HepG2 (cell line): Measurements from ENCODE around the gene SLC2A13. TPM values are rescaled to one million over a fixed set of nuclear protein-coding genes. Genes with fewer than 3 reads are reported as not detected.

Experiments
- ATAC-seq: fragments of 200-7000 bp; cut with Tn5 transposase; 3 replicates; pipeline ENCODE4 v1.9.1; 2020; ENCODE audit warnings: mild to moderate bottlenecking, moderate library complexity
- BruUV-seq: library from RNA; stranded (reverse); fragments of 400-500 nt; replicated peaks from 2 replicates; lab custom pipeline; 2021; lab: Mats Ljungman, UMichigan
- CTCF ChIA-PET: fragments of 300-600 bp; formaldehyde crosslinking; extraction: SDS; loops from one replicate; lab custom pipeline; 2021; ENCODE audit warnings: low total read pairs, inconsistent platforms, low intra/inter-chr PET ratio; lab: Yijun Ruan, JAX
- POLR2A ChIA-PET: fragments of 350-600 bp; sonication (Branson Sonifier 250); formaldehyde crosslinking; loops from one replicate; lab custom pipeline; 2020; ENCODE audit warnings: antibody characterized with exemption, inconsistent platforms; lab: Yijun Ruan, JAX
- DNase-seq: peaks from one replicate; pipeline ENCODE4 v3.0.0-alpha.2; 2015; ENCODE audit warnings: low spot score
- FAIRE-seq: peaks from 3 replicates; lab custom pipeline; 2011; peaks lifted over from hg19 to GRCh38; lab: Jason Lieb, UNC
- H2AFZ ChIP-seq: one replicate; pipeline ENCODE4 v1.6.1; 2011; ENCODE audit warnings: low read length, inconsistent platforms
- H3K27ac ChIP-seq: fragments of 300-600 bp; 3 replicates; pipeline ENCODE4 v1.8.0; 2011; ENCODE audit warnings: mixed run types, mild to moderate bottlenecking, mixed read lengths, low read length, inconsistent platforms; ENCODE audit not compliant: insufficient read depth; ENCODE audit errors: extremely low read length
- H3K27me3 ChIP-seq, 2 experiments: fragments of 200-600 bp in 1 of 2; 2 replicates in 1 of 2; 3 replicates in 1 of 2; pipeline versions ENCODE4 v1.6.0 to v1.8.0; 2011; ENCODE audit warnings: low read length in 2 of 2, mild to moderate bottlenecking in 2 of 2, moderate library complexity in 2 of 2, inconsistent platforms in 1 of 2; ENCODE audit not compliant: insufficient read depth in 2 of 2, control insufficient read depth in 1 of 2
- H3K36me3 ChIP-seq, 2 experiments: fragments of 200-600 bp in 1 of 2; replicated peaks in 1 of 2; 2 replicates in 1 of 2; 3 replicates in 1 of 2; pipeline versions ENCODE4 v1.5.1 to v1.8.0; 2011; ENCODE audit warnings: low read length in 2 of 2, inconsistent platforms in 1 of 2; ENCODE audit not compliant: insufficient read depth in 2 of 2, control insufficient read depth in 1 of 2
- H3K4me1 ChIP-seq: 2 replicates; pipeline ENCODE4 v1.5.1; 2012; ENCODE audit warnings: low read length, inconsistent platforms; ENCODE audit not compliant: insufficient read depth
- H3K4me2 ChIP-seq: 2 replicates; pipeline ENCODE4 v1.6.0; 2011; ENCODE audit warnings: low read depth, low read length, inconsistent platforms
- H3K4me3 ChIP-seq, 3 experiments: fragments of 200-600 bp in 1 of 3; sonication (generic), shearing (Covaris generic) in 1 of 3; replicated peaks in 1 of 3; 2 replicates each; pipeline ENCODE4 v1.5.1; 2011 to 2016; ENCODE audit warnings: low read length in 3 of 3, inconsistent platforms in 2 of 3, low read depth in 2 of 3, mild to moderate bottlenecking in 2 of 3, control low read depth in 1 of 3, mixed read lengths in 1 of 3; ENCODE audit not compliant: insufficient read depth in 1 of 3
- H3K79me2 ChIP-seq: one replicate; pipeline ENCODE4 v1.6.1; 2011; ENCODE audit warnings: low read length, inconsistent platforms; ENCODE audit not compliant: insufficient read depth
- H3K9ac ChIP-seq: 2 replicates; pipeline ENCODE4 v1.6.0; 2011; ENCODE audit warnings: mild to moderate bottlenecking, low read depth, low read length, inconsistent platforms; ENCODE audit not compliant: insufficient read depth
- H3K9me3 ChIP-seq: 2 replicates; pipeline ENCODE4 v1.5.1; 2012; ENCODE audit warnings: mild to moderate bottlenecking, low read length
- H4K20me1 ChIP-seq: 2 replicates; pipeline ENCODE4 v1.6.0; 2011; ENCODE audit warnings: inconsistent platforms, mild to moderate bottlenecking, low read length, moderate library complexity; ENCODE audit not compliant: insufficient read depth
- CREB1 ChIP-seq, 2 experiments: fragments of 450-650 bp in 1 of 2; IDR thresholded peaks; 2 replicates each; pipeline ENCODE4 v1.6.1; 2016 to 2017; ENCODE audit warnings: control low read depth in 1 of 2, mild to moderate bottlenecking in 1 of 2, missing compliant biosample characterization in 1 of 2, missing genetic modification characterization in 1 of 2
- GATAD1 ChIP-seq: IDR thresholded peaks from 2 replicates; pipeline ENCODE4 v1.6.1; 2016; ENCODE audit warnings: missing genetic modification reagents, missing compliant biosample characterization
- KMT2A ChIP-seq: sonication (generic); formaldehyde crosslinking; IDR thresholded peaks from 2 replicates; pipeline ENCODE4 v1.4.0; 2020; ENCODE audit warnings: missing genetic modification reagents
- MTA3 ChIP-seq: sonication (generic); formaldehyde crosslinking; IDR thresholded peaks from 2 replicates; pipeline ENCODE4 v1.4.0; 2020; ENCODE audit warnings: missing genetic modification reagents
- NFKBIZ ChIP-seq: IDR thresholded peaks from 2 replicates; pipeline ENCODE4 v1.6.1; 2018; ENCODE audit warnings: missing genetic modification reagents, missing compliant biosample characterization
- ZNF713 ChIP-seq: sonication (generic); formaldehyde crosslinking; IDR thresholded peaks from 2 replicates; pipeline ENCODE4 v1.4.0; 2020; ENCODE audit warnings: mild to moderate bottlenecking, missing genetic modification reagents
- WGBS: methylation state at CpG from one replicate; pipeline ENCODE4 v1.1.6; 2017; ENCODE audit warnings: low lambda C conversion rate; 5-methylcytosine and 5-hydroxymethylcytosine counted together
- in situ Hi-C: cut with HindIII; loops from 2 replicates; pipeline ENCODE4 v1.10.0; 2017; ENCODE audit warnings: low pct_unique_long_range_greater_than_20kb; ENCODE audit not compliant: extremely low pct_ligation_motif_present
- intact Hi-C: fragments of 100-400 bp; cut with micrococcal nuclease; formaldehyde crosslinking; loops from one replicate; pipeline ENCODE4 v1.10.0; 2022; ENCODE audit not compliant: unreplicated experiment
- polyA plus RNA-seq, 8 experiments: library from polyadenylated mRNA; depleted of rRNA in 3 of 8; stranded (reverse) in 7 of 8; unstranded in 1 of 8; fragments of >200 nt; fragmentation: Illumina TruSeq in 4 of 8; extraction: Trizol in 4 of 8; gene quantifications; 2 replicates each; pipeline versions ENCODE4 v1.2.1 to v1.2.3, GENCODE V29; 2011 to 2016; ENCODE audit warnings: low read depth in 4 of 8, missing spikeins in 1 of 8, mixed read lengths in 1 of 8; ENCODE audit not compliant: insufficient read depth in 1 of 8
- total RNA-seq, 5 experiments: library from RNA; depleted of rRNA; stranded (reverse); fragments of >200 nt; fragmentation: Illumina TruSeq; extraction: Trizol; gene quantifications; 2 replicates each; pipeline ENCODE4 v1.2.3, GENCODE V29; 2016; ENCODE audit warnings: low read depth in 1 of 5

SLC2A13 gene
- total and polyA plus RNA-seq, 2 of the 13 experiments (the other 11 are each of a cell fraction or from before 2014, with no cell fraction given), result 5.5 to 6.0 TPM

DNA sequence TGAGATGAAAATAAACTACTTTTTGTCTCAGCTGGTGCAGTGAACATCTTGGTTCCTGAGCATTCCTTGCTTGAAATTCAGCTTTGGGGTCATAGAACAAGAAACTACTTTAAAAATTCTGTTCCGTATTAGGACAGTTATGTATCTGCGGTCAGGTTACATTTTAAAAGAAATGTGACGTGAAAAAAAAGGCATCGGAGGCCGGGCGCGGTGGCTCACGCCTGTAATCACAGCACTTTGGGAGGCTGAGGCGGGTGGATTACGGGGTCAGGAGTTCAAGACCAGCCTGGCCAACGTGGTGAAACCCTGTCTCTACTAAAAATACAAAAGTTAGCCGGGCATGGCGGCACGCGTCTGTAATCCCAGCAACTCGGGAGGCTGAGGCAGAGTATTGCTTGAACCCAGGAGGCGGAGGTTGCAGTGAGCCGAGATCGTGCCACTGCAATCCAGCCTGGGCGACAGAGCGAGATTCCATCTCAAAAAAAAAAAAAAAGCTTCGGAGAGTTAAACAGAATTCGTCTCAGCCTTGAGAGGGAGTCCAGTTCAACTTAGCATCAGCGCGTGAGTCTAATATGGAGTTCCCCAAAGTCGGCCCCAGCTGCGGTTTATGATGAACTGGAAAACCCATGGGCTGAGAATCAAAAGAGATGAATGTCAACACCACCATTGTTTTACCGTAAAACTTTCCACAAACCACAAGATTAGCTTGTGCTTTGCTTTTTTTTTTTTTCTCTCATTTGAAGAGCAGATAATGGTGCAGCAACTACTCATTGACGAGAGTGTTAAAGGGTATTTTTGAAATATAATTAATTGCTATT is 2.1 kb upstream of the SLC2A13 start:
- H3K9me3 ChIP-seq, result no peaks in the 10 kb centered on the region
- ChIA-PET POLR2A (no interaction called here), CTCF (interaction anchor here (1.5 to 3.1 kb wide), 2 partner anchors 97 to 343 kb away, joined by 7 to 26 read pairs; no protein-coding TSS in a partner anchor)
- H2AFZ ChIP-seq, result no peak overlapping the region
- H3K36me3 ChIP-seq, result no peaks in the 10 kb centered on the region
- peaks cover 5% of the 10 kb centered on the region for H3K79me2 ChIP-seq
- no peak for DNase-seq
- in situ Hi-C loops (loop anchor here (5.0 to 25.0 kb wide), 3 partner anchors 96 to 521 kb away; no protein-coding TSS in a partner anchor), intact Hi-C loops (loop anchor here (1.0 to 5.0 kb wide), 4 partner anchors 56 to 343 kb away; no protein-coding TSS in a partner anchor)
- peak overlapping the region; percentile 94 for H3K4me2 ChIP-seq
- H3K27me3 ChIP-seq, result no peaks in the 10 kb centered on the region; a peak in 3 of 5 replicates
- H3K4me1 ChIP-seq, result peaks cover 39% of the 10 kb centered on the region
- TF ChIP-seq CREB1 (IDR thresholded peaks at IDR 0.05) (0 out of 2 replicates have a peak, but pooled peaks have one; percentile 9), CREB1 (CRISPR knock-in tag; IDR thresholded peaks at IDR 0.05) (no peak), MTA3 (CRISPR knock-in tag) (no peak), KMT2A (no peak), ZNF713 (no peak), GATAD1 (CRISPR knock-in tag) (no peak), NFKBIZ (CRISPR knock-in tag) (0 out of 2 replicates have a peak, but pooled peaks have one; percentile 11)
- no peak for FAIRE-seq
- no peak overlapping the region for H3K9ac ChIP-seq
- WGBS, result 39% methylated on average over 29 of the region's 29 CpGs
- H3K4me3 ChIP-seq, result peak overlapping the region in 1 of 3 experiments; percentile 14; a peak in 2 of 6 replicates
- no TSS peak for BruUV-seq
- H4K20me1 ChIP-seq, result no peaks in the 10 kb centered on the region
- H3K27ac ChIP-seq, result no peak overlapping the region
- ATAC-seq, result no peak
